ENCODE data around the gene RPP30. TPM values are rescaled to one million over a fixed set of nuclear protein-coding genes. Genes with fewer than 3 reads are reported as not detected.
A peak's percentile ranks its signal among the peaks of the same experiment; 100 is the strongest.

Gene RPP30
- total RNA-seq, 4 donors from 2014 or later = 34.4 to 57.5 (median 38.7) TPM

GRCh38 chr10:90905925-90906324, 34.2 kb downstream of the RPP30 start:
- Histone ChIP-seq H3K36me3 (peaks cover 27% of the 10 kb centered on the region), H3K4me1 (no peaks in the 10 kb centered on the region), H3K4me3 (no peak overlapping the region), H3K9me3 (no peaks in the 10 kb centered on the region), H3K27me3 (no peaks in the 10 kb centered on the region), H3K27ac (no peak overlapping the region)
- TF ChIP-seq POLR2AphosphoS5 (IDR thresholded peaks at IDR 0.05) (no peak), CTCF (IDR thresholded peaks at IDR 0.05) (no peak), POLR2A (IDR thresholded peaks at IDR 0.05) (no peak), EP300 (IDR thresholded peaks at IDR 0.05) (no peak)
- DNase-seq (ENCODE audit: low spot score in 2 of 2) = no peak
- 88% methylated on average over 1 of the region's 1 CpG for WGBS

GRCh38 chr10:90906596-90906995, 34.8 kb downstream of the RPP30 start:
- DNase-seq (ENCODE audit: low spot score in 2 of 2) = no peak
- H3K4me1 ChIP-seq = peaks cover under 1% of the 10 kb centered on the region
- no peaks in the 10 kb centered on the region for H3K9me3 ChIP-seq
- no peak overlapping the region for H3K4me3 ChIP-seq
- H3K27me3 ChIP-seq = no peaks in the 10 kb centered on the region
- WGBS = 82% methylated on average over 1 of the region's 1 CpG
- peaks cover 27% of the 10 kb centered on the region for H3K36me3 ChIP-seq
- H3K27ac ChIP-seq = no peak overlapping the region
- TF ChIP-seq POLR2A (IDR thresholded peaks at IDR 0.05) (no peak), EP300 (IDR thresholded peaks at IDR 0.05) (no peak), CTCF (IDR thresholded peaks at IDR 0.05) (no peak)

GRCh38 chr10:90911133-90912051, 39.6 kb downstream of the RPP30 start:
- DNase-seq (ENCODE audit: low spot score in 2 of 2) = no peak
- 32% methylated on average over 12 of the region's 12 CpGs for WGBS

GRCh38 chr10:90912174-90912573, 40.4 kb downstream of the RPP30 start:
- TF ChIP-seq EP300 (IDR thresholded peaks at IDR 0.05) (no peak), POLR2A (IDR thresholded peaks at IDR 0.05) (no peak), CTCF (IDR thresholded peaks at IDR 0.05) (no peak), POLR2AphosphoS5 (IDR thresholded peaks at IDR 0.05) (no peak)
- H3K4me3 ChIP-seq = no peak overlapping the region

More at GRCh38 chr10:90911133-90912051, 39.6 kb downstream of the RPP30 start:
- Histone ChIP-seq H3K4me1 (peaks cover 8% of the 10 kb centered on the region), H3K27ac (no peak overlapping the region), H3K36me3 (peaks cover 9% of the 10 kb centered on the region), H3K4me3 (no peak overlapping the region), H3K9me3 (no peaks in the 10 kb centered on the region), H3K27me3 (no peaks in the 10 kb centered on the region)
- TF ChIP-seq POLR2AphosphoS5 (IDR thresholded peaks at IDR 0.05) (no peak), CTCF (IDR thresholded peaks at IDR 0.05) (peak; percentile 73 to 76)

GRCh38 chr10:90912854-90913479, 41.2 kb downstream of the RPP30 start:
- Histone ChIP-seq H3K4me3 (no peak overlapping the region), H3K9me3 (no peaks in the 10 kb centered on the region), H3K36me3 (peaks cover 2% of the 10 kb centered on the region), H3K4me1 (peaks cover 8% of the 10 kb centered on the region), H3K27ac (no peak overlapping the region), H3K27me3 (no peaks in the 10 kb centered on the region)
- no peak for TF ChIP-seq POLR2AphosphoS5 (IDR thresholded peaks at IDR 0.05)
- TF ChIP-seq POLR2A (IDR thresholded peaks at IDR 0.05) = no peak
- TF ChIP-seq CTCF (IDR thresholded peaks at IDR 0.05) = no peak
- TF ChIP-seq EP300 (IDR thresholded peaks at IDR 0.05) = no peak
- 92% methylated on average over 7 of the region's 7 CpGs for WGBS
- no peak for DNase-seq (ENCODE audit: low spot score in 2 of 2)

More at GRCh38 chr10:90912174-90912573, 40.4 kb downstream of the RPP30 start:
- Histone ChIP-seq H3K36me3 (peaks cover 7% of the 10 kb centered on the region), H3K27ac (no peak overlapping the region), H3K9me3 (no peaks in the 10 kb centered on the region), H3K27me3 (no peaks in the 10 kb centered on the region), H3K4me1 (peaks cover 8% of the 10 kb centered on the region)
- 38% methylated on average over 4 of the region's 4 CpGs for WGBS
- no peak for DNase-seq (ENCODE audit: low spot score in 2 of 2)
